HG02759 (cell line): ENCODE results near the gene TP53AIP1.

Experiments used
- ATAC-seq: cut with Tn5 transposase; IDR thresholded peaks from one replicate; pipeline ENCODE4 v1.9.1; 2021; ENCODE audit warnings: mild to moderate bottlenecking, moderate library complexity; ENCODE audit not compliant: unreplicated experiment

TP53AIP1 gene

GRCh38 chr11:128908391-128909246, 34.1 kb downstream of the TP53AIP1 start:
- ATAC-seq = no peak

DNA sequence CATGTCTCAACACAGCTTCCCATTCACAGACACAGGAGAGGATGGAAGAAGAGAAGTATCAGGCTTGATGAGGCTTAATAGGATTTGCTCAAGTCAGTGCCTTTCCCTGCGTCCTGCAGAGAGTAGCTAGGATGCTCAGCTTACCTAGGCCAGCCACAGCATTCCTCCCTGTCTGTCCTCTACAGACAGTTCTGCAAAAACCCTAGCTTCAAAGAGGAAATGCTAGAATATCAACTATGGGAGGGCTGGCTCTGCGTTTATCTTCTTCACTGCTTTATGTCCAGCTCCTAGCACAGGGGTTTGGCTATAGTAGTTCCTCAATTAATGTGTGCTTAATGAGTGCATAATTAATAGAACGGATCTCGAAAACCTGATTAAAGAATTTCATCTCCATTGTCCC, 35.1 kb downstream of the TP53AIP1 start:
- ATAC-seq = no peak

GRCh38 chr11:128906185-128907050, 36.3 kb downstream of the TP53AIP1 start:
- ATAC-seq = no peak

DNA sequence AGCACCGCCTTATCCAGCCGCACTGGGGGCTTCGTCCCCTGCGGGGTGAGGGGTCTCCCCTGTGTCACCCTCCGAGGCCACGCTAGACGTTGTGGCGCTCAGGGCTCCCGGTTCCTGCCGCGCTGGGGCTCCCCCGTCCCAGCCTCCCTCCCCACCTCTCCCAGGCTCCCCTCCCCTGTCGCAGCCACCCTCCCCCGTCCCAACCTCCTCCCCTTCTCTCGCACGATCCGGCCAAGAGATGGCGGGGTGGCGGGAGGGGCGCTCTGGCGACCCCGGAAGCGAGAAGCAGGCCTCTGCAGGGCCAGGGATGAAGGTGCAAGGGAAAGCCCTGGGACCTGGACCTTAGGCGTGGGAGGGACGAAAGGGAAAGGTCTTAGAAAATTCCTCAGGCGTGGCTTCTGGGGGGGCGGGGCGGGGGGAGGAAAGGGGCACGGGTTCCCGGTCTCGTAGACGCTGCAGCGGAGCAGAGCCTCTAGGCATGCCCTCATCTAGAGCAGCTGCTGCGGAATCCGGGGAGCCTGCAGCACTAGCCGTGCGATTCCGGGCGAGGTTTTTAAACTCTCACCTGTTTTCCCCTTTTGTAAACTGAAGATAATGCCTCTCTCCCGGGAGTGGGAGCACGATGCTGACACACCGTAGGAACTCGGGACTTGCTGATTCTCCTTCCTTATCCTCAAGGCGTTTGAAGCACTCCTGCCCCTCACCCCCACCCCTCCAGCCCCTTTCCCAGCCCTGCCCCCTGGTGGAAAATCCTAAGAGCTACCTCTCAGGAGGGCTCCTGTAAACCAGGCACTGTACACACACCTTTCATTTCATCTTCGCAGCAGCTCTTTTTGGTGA, 37.1 kb downstream of the TP53AIP1 start:
- peak; percentile 55 for ATAC-seq

DNA sequence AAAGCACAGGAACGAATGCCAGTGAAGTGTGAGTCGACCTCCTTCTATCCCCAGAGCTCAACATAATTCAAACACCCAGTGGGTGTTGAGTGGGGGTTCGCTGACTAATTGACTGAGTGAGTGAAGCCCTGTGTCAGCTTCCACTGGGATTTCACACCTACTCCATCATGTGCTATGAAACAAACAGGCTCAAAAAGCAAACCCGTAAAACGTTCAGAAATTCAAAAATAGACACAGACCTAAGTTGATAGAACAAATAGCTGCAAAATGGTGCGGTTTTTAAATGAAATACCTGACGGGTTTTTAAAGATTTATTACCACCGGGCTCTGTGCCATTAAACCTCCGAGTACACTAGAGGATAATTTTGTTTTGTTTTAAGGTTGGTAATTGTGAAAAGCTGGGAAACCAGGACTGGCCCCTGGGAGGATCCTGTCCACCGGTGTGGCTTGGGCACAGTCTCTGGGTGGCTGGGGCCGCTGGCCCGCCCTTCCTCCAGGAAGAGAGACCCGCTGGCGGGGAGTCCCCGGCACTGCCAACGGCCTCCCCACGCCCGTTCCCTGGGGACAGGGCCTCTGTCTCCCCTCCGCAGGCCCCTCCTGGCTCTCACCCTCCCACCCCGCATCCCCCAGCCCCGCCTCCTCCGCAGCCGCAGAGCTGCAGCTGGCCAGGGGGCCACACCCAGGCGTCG, 37.9 kb downstream of the TP53AIP1 start:
- peak; percentile 53 for ATAC-seq

GRCh38 chr11:128904303-128904655, 38.4 kb downstream of the TP53AIP1 start:
- no peak for ATAC-seq

DNA sequence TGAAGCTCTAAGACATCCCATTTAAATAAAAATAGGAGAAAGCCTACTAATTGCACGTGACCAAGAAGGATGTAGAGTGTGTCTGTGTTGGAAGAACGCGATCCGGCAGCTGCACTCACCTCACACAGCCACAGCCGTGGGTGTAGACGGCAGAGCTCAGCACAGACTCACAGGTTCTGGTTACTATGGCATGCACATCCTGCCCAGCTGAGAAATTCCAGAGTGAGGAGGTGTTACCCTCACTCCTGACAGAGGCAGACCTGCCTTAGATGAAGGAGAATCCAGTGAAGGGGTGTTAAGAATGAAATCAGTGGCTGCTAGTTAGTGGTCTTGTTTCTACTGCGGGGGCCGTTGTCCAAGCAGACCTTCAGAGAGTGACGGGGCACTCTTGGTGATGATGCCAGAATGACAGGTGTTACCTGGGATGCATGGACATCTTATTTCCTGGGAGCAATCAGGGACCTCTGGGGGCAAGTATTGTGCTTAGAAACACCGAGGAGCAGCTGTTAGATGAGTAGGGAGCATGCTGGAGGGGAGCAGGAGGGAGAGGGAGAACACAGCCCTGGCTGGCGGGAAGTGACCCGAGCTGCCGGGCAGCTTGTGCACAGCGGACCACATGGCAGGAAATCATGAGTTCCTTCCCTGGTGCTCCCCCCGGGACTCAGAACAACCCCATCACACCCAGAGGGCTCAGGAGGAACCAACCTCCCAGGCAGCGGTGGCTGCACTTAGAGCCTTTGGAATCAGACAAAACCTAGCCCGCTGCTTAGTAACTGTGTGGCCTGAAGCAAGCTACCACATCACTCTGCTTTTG, 39.2 kb downstream of the TP53AIP1 start:
- ATAC-seq = no peak

- no peak for ATAC-seq
Observed at GRCh38 chr11:128902515-128903066, 40.1 kb downstream of the TP53AIP1 start.

DNA sequence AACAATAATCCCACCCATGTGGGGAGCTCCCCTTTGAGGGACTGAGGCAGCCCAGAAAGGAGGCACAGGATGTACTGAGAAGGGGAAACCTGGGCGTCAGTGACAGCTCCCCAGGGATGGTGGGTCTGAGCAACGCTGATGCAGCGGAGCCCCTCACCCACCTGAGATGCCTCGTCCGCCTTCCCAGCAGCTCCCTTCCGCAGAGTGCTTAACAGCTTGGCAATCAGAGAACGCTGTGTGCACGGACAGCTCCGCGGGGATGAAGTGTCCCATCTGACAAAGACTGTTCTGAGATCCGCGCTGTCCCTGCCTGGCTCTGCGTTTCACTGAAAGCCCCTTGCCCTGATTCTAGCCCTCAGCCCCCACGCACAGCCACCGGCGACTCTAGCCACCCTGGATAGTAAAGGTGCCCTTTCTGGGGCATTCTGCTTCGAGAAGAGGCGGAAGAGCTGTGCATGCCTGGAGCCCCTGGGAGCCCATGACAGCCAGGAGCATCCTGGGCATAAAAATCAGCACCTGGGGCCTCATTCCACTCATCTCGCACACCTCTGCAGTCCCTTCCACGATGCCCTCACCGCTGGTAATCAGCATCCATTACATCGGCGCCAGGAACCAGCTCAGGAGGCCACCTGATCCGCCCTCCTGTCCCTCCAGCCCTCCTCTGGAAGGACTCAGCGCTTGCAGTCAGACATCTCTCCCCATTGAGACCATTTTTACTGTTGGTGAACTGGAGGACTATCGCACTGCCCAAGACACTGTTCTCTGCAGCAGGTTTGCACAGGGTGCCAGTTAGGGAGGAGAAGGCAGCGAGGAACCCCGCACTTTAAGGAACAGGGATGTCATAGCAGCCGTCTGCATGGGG, 40.8 kb downstream of the TP53AIP1 start:
- no peak for ATAC-seq

DNA sequence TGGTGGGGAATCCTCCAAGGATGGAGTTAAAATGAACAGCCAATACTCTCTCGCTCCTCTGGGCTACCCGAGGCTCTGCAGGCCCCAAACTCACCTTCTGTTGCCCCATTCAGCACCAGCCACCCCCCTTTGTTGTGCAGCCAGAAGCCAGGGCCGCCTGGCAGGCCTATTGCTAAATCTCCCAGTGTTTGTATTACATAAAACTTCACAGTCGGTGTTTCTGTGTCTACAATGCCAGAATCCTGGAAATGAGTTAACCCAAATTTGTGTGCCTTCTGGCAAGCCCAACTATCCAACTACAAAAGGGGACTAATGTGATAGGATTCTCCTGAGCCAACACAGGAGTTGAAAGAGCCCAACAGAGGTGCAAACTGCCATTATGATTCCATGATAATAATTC, 42.2 kb downstream of the TP53AIP1 start:
- no peak for ATAC-seq

DNA sequence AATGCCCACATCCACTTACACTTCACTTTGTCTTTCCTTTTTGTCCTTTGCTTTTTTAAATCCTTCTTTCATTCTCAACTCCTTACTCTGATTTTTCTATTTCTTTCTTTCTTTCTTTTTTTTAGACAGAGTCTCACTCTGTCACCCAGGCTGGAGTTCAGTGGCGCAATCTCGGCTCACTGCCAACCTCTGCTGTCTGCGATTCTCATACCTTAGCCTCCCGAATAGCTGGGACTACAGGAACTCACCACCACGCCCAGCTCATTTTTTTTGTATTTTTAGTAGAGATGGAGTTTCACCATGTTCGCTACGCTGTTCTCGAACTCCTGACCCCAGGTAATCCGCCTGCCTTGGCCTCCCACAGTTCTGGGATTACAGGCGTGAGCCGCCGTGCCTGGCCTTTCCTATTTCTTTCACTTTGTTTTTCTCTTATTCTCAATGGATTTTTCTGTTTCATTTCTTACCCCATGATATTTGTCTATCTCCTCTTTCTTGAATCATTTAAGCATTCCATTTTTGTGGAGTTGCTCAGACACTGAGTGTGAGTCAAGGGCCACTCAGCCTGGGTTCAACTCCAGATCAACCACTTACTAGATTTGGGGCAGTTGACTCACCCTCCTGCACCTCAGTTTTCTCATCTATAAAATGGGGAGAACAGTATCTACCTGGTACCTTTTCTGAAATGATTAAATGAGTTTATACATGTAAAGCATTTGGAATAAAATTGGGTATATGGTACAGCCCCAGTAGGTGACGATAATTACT, 43.9 kb downstream of the TP53AIP1 start:
- no peak for ATAC-seq

- ATAC-seq = no peak
Observed at GRCh38 chr11:128897826-128898225, 44.8 kb downstream of the TP53AIP1 start.

DNA sequence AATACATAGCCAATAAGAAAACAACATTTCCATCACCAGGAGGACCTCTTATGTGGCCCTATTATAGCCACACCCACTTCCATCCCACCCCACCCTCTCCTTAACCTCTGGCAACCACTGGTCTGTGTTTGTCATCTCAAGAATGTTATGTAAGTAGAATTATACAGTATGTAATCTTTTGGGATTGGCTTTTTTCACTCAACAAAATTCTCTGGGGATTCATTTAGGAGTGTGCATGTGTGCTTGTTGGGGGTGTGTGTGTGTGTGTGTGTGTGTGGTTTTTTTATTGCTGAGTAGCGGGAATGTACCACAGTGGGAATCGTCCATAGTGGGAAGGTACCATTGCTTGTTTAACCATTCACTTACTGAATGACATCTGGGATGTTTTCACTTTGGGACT, 46.3 kb downstream of the TP53AIP1 start:
- no peak for ATAC-seq

GRCh38 chr11:128895526-128895925, 47.1 kb downstream of the TP53AIP1 start:
- ATAC-seq = no peak

- no peak for ATAC-seq
Observed at GRCh38 chr11:128894685-128895084, 48.0 kb downstream of the TP53AIP1 start.

GRCh38 chr11:128894286-128894681, 48.4 kb downstream of the TP53AIP1 start:
- ATAC-seq = peak; percentile 6

- ATAC-seq = peak; percentile 67
Observed at GRCh38 chr11:128893578-128894285, 48.9 kb downstream of the TP53AIP1 start.
